Activated naive CD4-positive, alpha-beta T cell treated with anti-CD3 and anti-CD28 coated beads, Interleukin-2, amount 50 U/mL, for 24 hours (primary cell): ENCODE measurements around the gene L3MBTL4.

Experiments
- H3K27ac Mint-ChIP-seq: one replicate; pipeline ENCODE4 v1.8.0; 2021; ENCODE audit warnings: mild to moderate bottlenecking, mixed read lengths
- H3K27me3 Mint-ChIP-seq: one replicate; pipeline ENCODE4 v1.8.0; 2021; ENCODE audit warnings: mixed read lengths
- H3K36me3 Mint-ChIP-seq: one replicate; pipeline ENCODE4 v1.8.0; 2021; ENCODE audit warnings: mixed read lengths
- H3K4me1 Mint-ChIP-seq: one replicate; pipeline ENCODE4 v1.8.0; 2021; ENCODE audit warnings: mixed read lengths
- H3K4me3 Mint-ChIP-seq: one replicate; pipeline ENCODE4 v1.8.0; 2021; ENCODE audit warnings: mild to moderate bottlenecking, mixed read lengths
- H3K9me3 Mint-ChIP-seq: one replicate; pipeline ENCODE4 v1.8.0; 2021; ENCODE audit warnings: mixed read lengths

L3MBTL4 gene

GRCh38 chr18:6355789-6356589, 58.7 kb downstream of the L3MBTL4 start:
- no peaks in the 10 kb centered on the region for H3K36me3 Mint-ChIP-seq
- H3K27ac Mint-ChIP-seq: no peak overlapping the region
- H3K4me1 Mint-ChIP-seq: no peaks in the 10 kb centered on the region
- H3K4me3 Mint-ChIP-seq: no peak overlapping the region
- H3K27me3 Mint-ChIP-seq: no peaks in the 10 kb centered on the region
- H3K9me3 Mint-ChIP-seq: no peaks in the 10 kb centered on the region

- Mint-ChIP-seq H3K4me1 (no peaks in the 10 kb centered on the region), H3K36me3 (no peaks in the 10 kb centered on the region), H3K27me3 (no peaks in the 10 kb centered on the region), H3K27ac (no peak overlapping the region), H3K9me3 (peaks cover 4% of the 10 kb centered on the region), H3K4me3 (no peak overlapping the region)
Observed at GRCh38 chr18:6352275-6352674, 62.4 kb downstream of the L3MBTL4 start.

GRCh38 chr18:6342990-6343389, 71.7 kb downstream of the L3MBTL4 start:
- Mint-ChIP-seq H3K4me3 (no peak overlapping the region), H3K27ac (no peak overlapping the region), H3K4me1 (no peaks in the 10 kb centered on the region), H3K9me3 (peaks cover 16% of the 10 kb centered on the region), H3K27me3 (no peaks in the 10 kb centered on the region), H3K36me3 (no peaks in the 10 kb centered on the region)

GRCh38 chr18:6341709-6342108, 73.0 kb downstream of the L3MBTL4 start:
- Mint-ChIP-seq H3K27me3 (no peaks in the 10 kb centered on the region), H3K4me1 (no peaks in the 10 kb centered on the region), H3K4me3 (no peak overlapping the region)

GRCh38 chr18:6341303-6341702, 73.4 kb downstream of the L3MBTL4 start:
- no peaks in the 10 kb centered on the region for H3K4me1 Mint-ChIP-seq
- no peak overlapping the region for H3K27ac Mint-ChIP-seq
- H3K36me3 Mint-ChIP-seq: no peaks in the 10 kb centered on the region
- H3K4me3 Mint-ChIP-seq: no peak overlapping the region
- H3K27me3 Mint-ChIP-seq: no peaks in the 10 kb centered on the region
- H3K9me3 Mint-ChIP-seq: peaks cover 19% of the 10 kb centered on the region

More at GRCh38 chr18:6341709-6342108, 73.0 kb downstream of the L3MBTL4 start:
- H3K36me3 Mint-ChIP-seq: no peaks in the 10 kb centered on the region
- H3K27ac Mint-ChIP-seq: no peak overlapping the region
- peaks cover 16% of the 10 kb centered on the region for H3K9me3 Mint-ChIP-seq

- no peaks in the 10 kb centered on the region for H3K4me1 Mint-ChIP-seq
- H3K9me3 Mint-ChIP-seq: peaks cover 26% of the 10 kb centered on the region
- H3K4me3 Mint-ChIP-seq: no peak overlapping the region
- H3K27ac Mint-ChIP-seq: no peak overlapping the region
- no peaks in the 10 kb centered on the region for H3K27me3 Mint-ChIP-seq
- H3K36me3 Mint-ChIP-seq: no peaks in the 10 kb centered on the region
Observed at GRCh38 chr18:6340121-6340520, 74.6 kb downstream of the L3MBTL4 start.

GRCh38 chr18:6336239-6336638, 78.5 kb downstream of the L3MBTL4 start:
- Mint-ChIP-seq H3K36me3 (no peaks in the 10 kb centered on the region), H3K9me3 (peaks cover 28% of the 10 kb centered on the region), H3K27me3 (peaks cover 1% of the 10 kb centered on the region), H3K27ac (no peak overlapping the region), H3K4me3 (no peak overlapping the region), H3K4me1 (no peaks in the 10 kb centered on the region)

GRCh38 chr18:6333981-6334380, 80.7 kb downstream of the L3MBTL4 start:
- no peak overlapping the region for H3K4me3 Mint-ChIP-seq
- H3K27me3 Mint-ChIP-seq: peaks cover 1% of the 10 kb centered on the region
- H3K9me3 Mint-ChIP-seq: peaks cover 28% of the 10 kb centered on the region
- H3K4me1 Mint-ChIP-seq: no peaks in the 10 kb centered on the region
- H3K27ac Mint-ChIP-seq: no peak overlapping the region
- H3K36me3 Mint-ChIP-seq: no peaks in the 10 kb centered on the region

- Mint-ChIP-seq H3K27ac (no peak overlapping the region), H3K36me3 (no peaks in the 10 kb centered on the region), H3K27me3 (peaks cover 1% of the 10 kb centered on the region), H3K9me3 (peaks cover 28% of the 10 kb centered on the region), H3K4me1 (no peaks in the 10 kb centered on the region), H3K4me3 (no peak overlapping the region)
Observed at GRCh38 chr18:6331872-6332271, 82.8 kb downstream of the L3MBTL4 start.

- H3K27me3 Mint-ChIP-seq: peaks cover 1% of the 10 kb centered on the region
- H3K9me3 Mint-ChIP-seq: peaks cover 19% of the 10 kb centered on the region
- no peaks in the 10 kb centered on the region for H3K4me1 Mint-ChIP-seq
- H3K27ac Mint-ChIP-seq: no peak overlapping the region
- H3K36me3 Mint-ChIP-seq: no peaks in the 10 kb centered on the region
- H3K4me3 Mint-ChIP-seq: no peak overlapping the region
Observed at GRCh38 chr18:6330786-6331185, 83.9 kb downstream of the L3MBTL4 start.

GRCh38 chr18:6328621-6329010, 86.1 kb downstream of the L3MBTL4 start:
- Mint-ChIP-seq H3K9me3 (peaks cover 11% of the 10 kb centered on the region), H3K27me3 (no peaks in the 10 kb centered on the region)

GRCh38 chr18:6327895-6328620, 86.7 kb downstream of the L3MBTL4 start:
- Mint-ChIP-seq H3K4me3 (no peak overlapping the region), H3K9me3 (peaks cover 16% of the 10 kb centered on the region), H3K36me3 (no peaks in the 10 kb centered on the region), H3K4me1 (no peaks in the 10 kb centered on the region), H3K27me3 (no peaks in the 10 kb centered on the region), H3K27ac (no peak overlapping the region)

More at GRCh38 chr18:6328621-6329010, 86.1 kb downstream of the L3MBTL4 start:
- H3K27ac Mint-ChIP-seq: no peak overlapping the region
- no peak overlapping the region for H3K4me3 Mint-ChIP-seq
- no peaks in the 10 kb centered on the region for H3K36me3 Mint-ChIP-seq
- H3K4me1 Mint-ChIP-seq: no peaks in the 10 kb centered on the region

- peaks cover 19% of the 10 kb centered on the region for H3K9me3 Mint-ChIP-seq
- H3K4me3 Mint-ChIP-seq: no peak overlapping the region
- no peak overlapping the region for H3K27ac Mint-ChIP-seq
- no peaks in the 10 kb centered on the region for H3K36me3 Mint-ChIP-seq
- H3K4me1 Mint-ChIP-seq: no peaks in the 10 kb centered on the region
- no peaks in the 10 kb centered on the region for H3K27me3 Mint-ChIP-seq
Observed at GRCh38 chr18:6327485-6327884, 87.2 kb downstream of the L3MBTL4 start.

- H3K9me3 Mint-ChIP-seq: peaks cover 17% of the 10 kb centered on the region
- no peaks in the 10 kb centered on the region for H3K4me1 Mint-ChIP-seq
- no peaks in the 10 kb centered on the region for H3K27me3 Mint-ChIP-seq
- H3K36me3 Mint-ChIP-seq: no peaks in the 10 kb centered on the region
- no peak overlapping the region for H3K4me3 Mint-ChIP-seq
- H3K27ac Mint-ChIP-seq: no peak overlapping the region
Observed at GRCh38 chr18:6326566-6326965, 88.1 kb downstream of the L3MBTL4 start.

- H3K27ac Mint-ChIP-seq: no peak overlapping the region
- H3K9me3 Mint-ChIP-seq: peaks cover 16% of the 10 kb centered on the region
- H3K4me1 Mint-ChIP-seq: no peaks in the 10 kb centered on the region
- H3K36me3 Mint-ChIP-seq: no peaks in the 10 kb centered on the region
- no peaks in the 10 kb centered on the region for H3K27me3 Mint-ChIP-seq
- no peak overlapping the region for H3K4me3 Mint-ChIP-seq
Observed at GRCh38 chr18:6323319-6323889, 91.3 kb downstream of the L3MBTL4 start.
